Caco-2 (cell line): ENCODE measurements around the gene TNS3. TPM values are rescaled to one million over a fixed set of nuclear protein-coding genes. Genes with fewer than 3 reads are reported as not detected.

Source experiments
- BruUV-seq: library from RNA; stranded (reverse); fragments of 400-500 nt; replicated peaks from 2 replicates; lab custom pipeline; 2021; lab: Mats Ljungman, UMichigan
- CTCF ChIA-PET: fragments of 300-600 bp; sonication (Branson Sonifier 250); formaldehyde crosslinking; loops from one replicate; lab custom pipeline; 2022; ENCODE audit warnings: antibody characterized with exemption; lab: Charles Lee
- POLR2A ChIA-PET: fragments of 300-600 bp; sonication (Branson Sonifier 250); formaldehyde crosslinking; loops from one replicate; lab custom pipeline; 2022; ENCODE audit warnings: antibody characterized with exemption; lab: Charles Lee
- DNase-seq, 2 experiments: peaks; one replicate each; pipeline versions ENCODE4 v3.0.0 to v3.0.0-alpha.2; 2020 to 2022
- H3K27me3 ChIP-seq: replicated peaks from 2 replicates; pipeline ENCODE4 v1.6.0; 2011; ENCODE audit warnings: low read length; ENCODE audit not compliant: control insufficient read depth, insufficient read depth
- H3K36me3 ChIP-seq: 2 replicates; pipeline ENCODE4 v1.5.1; 2011; ENCODE audit warnings: low read length; ENCODE audit not compliant: control insufficient read depth, insufficient read depth
- H3K4me1 ChIP-seq: fragments of 250-450 bp; sonication (Bioruptor Pico); 2 replicates; pipeline ENCODE4 v1.5.1; 2020; ENCODE audit warnings: mild to moderate bottlenecking
- H3K4me3 ChIP-seq: 2 replicates; pipeline ENCODE4 v1.5.1; 2011; ENCODE audit warnings: low read depth, mild to moderate bottlenecking, control low read depth, low read length
- H3K9me3 ChIP-seq: fragments of 250-450 bp; sonication (Bioruptor Pico); 2 replicates; pipeline ENCODE4 v1.5.1; 2020; ENCODE audit warnings: mild to moderate bottlenecking, moderate library complexity
- H3K27ac Mint-ChIP-seq: one replicate; pipeline ENCODE4 v1.8.0; 2022; ENCODE audit warnings: mixed read lengths; ENCODE audit not compliant: unreplicated experiment
- H3K27me3 Mint-ChIP-seq: one replicate; pipeline ENCODE4 v1.8.0; 2022; ENCODE audit warnings: mixed read lengths; ENCODE audit not compliant: insufficient read depth, unreplicated experiment
- H3K36me3 Mint-ChIP-seq: one replicate; pipeline ENCODE4 v1.8.0; 2022; ENCODE audit warnings: mild to moderate bottlenecking, mixed read lengths; ENCODE audit not compliant: insufficient read depth, unreplicated experiment
- H3K4me1 Mint-ChIP-seq: one replicate; pipeline ENCODE4 v1.8.0; 2022; ENCODE audit warnings: low read depth, mixed read lengths; ENCODE audit not compliant: unreplicated experiment
- H3K4me3 Mint-ChIP-seq: one replicate; pipeline ENCODE4 v1.8.0; 2022; ENCODE audit warnings: mild to moderate bottlenecking, moderate library complexity, mixed read lengths; ENCODE audit not compliant: unreplicated experiment
- H3K9me3 Mint-ChIP-seq: one replicate; pipeline ENCODE4 v1.8.0; 2022; ENCODE audit warnings: mixed read lengths; ENCODE audit not compliant: unreplicated experiment
- CTCF ChIP-seq, 2 experiments: fragments of 200-600 bp in 1 of 2; IDR thresholded peaks; 1 replicate in 1 of 2; 2 replicates in 1 of 2; pipeline versions ENCODE4 v1.5.1 to v1.8.0; 2011 to 2022; ENCODE audit warnings: antibody characterized with exemption in 1 of 2, control low read depth in 1 of 2, inconsistent platforms in 1 of 2, low read depth in 1 of 2, low read length in 1 of 2, mild to moderate bottlenecking in 1 of 2, moderate library complexity in 1 of 2; ENCODE audit not compliant: insufficient read depth in 1 of 2, severe bottlenecking in 1 of 2, unreplicated experiment in 1 of 2
- intact Hi-C: fragments of 100-400 bp; cut with micrococcal nuclease; formaldehyde crosslinking; loops from one replicate; pipeline ENCODE4 v1.10.0; 2022; ENCODE audit not compliant: unreplicated experiment
- total RNA-seq: library from RNA; stranded (reverse); gene quantifications from 2 replicates; pipeline ENCODE4 v1.2.3, GENCODE V29; 2022

Gene TNS3
- total RNA-seq, 1 experiment from 2014 or later: 263 TPM

- Mint-ChIP-seq H3K27ac (peak overlapping the region; percentile 80), H3K4me1 (peaks cover 18% of the 10 kb centered on the region), H3K4me3 (no peak overlapping the region), H3K36me3 (peaks cover 67% of the 10 kb centered on the region), H3K9me3 (no peaks in the 10 kb centered on the region), H3K27me3 (no peaks in the 10 kb centered on the region)
- ChIA-PET CTCF (no interaction called here), POLR2A (no interaction called here)
- Histone ChIP-seq H3K4me3 (no peak overlapping the region), H3K27me3 (no peaks in the 10 kb centered on the region), H3K36me3 (peaks cover 10% of the 10 kb centered on the region), H3K4me1 (peaks cover 62% of the 10 kb centered on the region), H3K9me3 (no peaks in the 10 kb centered on the region)
- DNase-seq: no peak
- TF ChIP-seq CTCF (IDR thresholded peaks at IDR 0.05; ENCODE audit: insufficient read depth in 1 of 2, low read depth in 1 of 2, low read length in 1 of 2, severe bottlenecking in 1 of 2, unreplicated experiment in 1 of 2): no peak
- no TSS peak for BruUV-seq
- intact Hi-C loops: no loop called here
Measured at GRCh38 chr7:47510192-47510591, 71.7 kb downstream of the TNS3 start.

GRCh38 chr7:47509571-47509970, 72.3 kb downstream of the TNS3 start:
- no TSS peak for BruUV-seq
- no peak for DNase-seq
- POLR2A ChIA-PET: no interaction called here
- H3K27me3 Mint-ChIP-seq: no peaks in the 10 kb centered on the region
- peaks cover 18% of the 10 kb centered on the region for H3K4me1 Mint-ChIP-seq
- no peak overlapping the region for H3K4me3 ChIP-seq
- TF ChIP-seq CTCF (IDR thresholded peaks at IDR 0.05; ENCODE audit: insufficient read depth in 1 of 2, low read depth in 1 of 2, low read length in 1 of 2, severe bottlenecking in 1 of 2, unreplicated experiment in 1 of 2): no peak
- no peak overlapping the region for H3K4me3 Mint-ChIP-seq
- CTCF ChIA-PET: no interaction called here
- no peaks in the 10 kb centered on the region for H3K9me3 Mint-ChIP-seq
- peak overlapping the region; percentile 80 for H3K27ac Mint-ChIP-seq
- no peaks in the 10 kb centered on the region for H3K9me3 ChIP-seq
- intact Hi-C loops: no loop called here
- H3K4me1 ChIP-seq: peaks cover 57% of the 10 kb centered on the region
- no peaks in the 10 kb centered on the region for H3K27me3 ChIP-seq
- peaks cover 10% of the 10 kb centered on the region for H3K36me3 ChIP-seq
- H3K36me3 Mint-ChIP-seq: peaks cover 73% of the 10 kb centered on the region

DNA sequence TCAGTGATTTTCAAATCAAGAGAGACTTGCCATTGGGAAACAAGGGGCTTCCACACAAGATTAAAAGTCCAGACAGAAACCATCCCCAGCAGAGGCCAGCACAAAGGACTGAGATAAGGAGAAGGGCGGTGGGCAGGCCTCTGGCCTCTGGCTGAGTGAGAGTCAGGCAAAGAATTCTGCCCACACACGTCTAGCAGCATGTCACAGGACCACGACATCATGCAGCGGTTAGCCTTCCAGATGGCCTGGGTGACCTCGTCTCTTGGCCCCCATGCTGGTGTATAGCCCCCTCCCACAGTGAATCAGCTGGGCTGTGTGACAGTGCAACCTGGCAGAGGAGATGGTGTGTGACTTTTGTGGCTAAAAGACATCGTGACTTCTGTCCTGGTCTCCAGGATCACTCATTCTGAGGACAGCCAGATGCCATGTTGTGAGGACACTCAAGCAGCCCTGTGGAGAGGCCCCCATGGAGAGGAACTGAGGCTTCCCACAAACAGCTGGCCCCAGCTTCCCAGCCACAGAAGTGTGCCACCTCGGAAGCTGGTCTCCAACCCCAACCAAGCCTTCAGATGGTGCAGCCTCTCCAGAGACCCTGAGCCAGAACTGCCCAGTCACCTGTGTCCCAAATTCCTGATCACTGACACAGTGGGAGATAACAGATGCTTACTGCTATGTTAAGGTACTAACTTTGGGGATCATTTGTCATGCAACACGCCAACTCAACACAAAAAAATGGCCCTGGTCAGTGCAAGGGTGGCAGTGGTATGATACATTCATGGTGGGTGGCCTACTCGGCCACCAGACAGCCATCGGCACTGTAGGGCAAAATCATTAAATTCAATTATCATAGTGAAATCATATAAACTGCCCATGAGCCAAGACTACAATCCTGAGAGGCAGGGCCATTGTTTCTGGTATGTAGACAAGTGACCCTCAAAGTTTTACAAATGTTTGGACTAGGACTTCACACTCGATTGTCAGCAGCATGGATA, 73.2 kb downstream of the TNS3 start:
- intact Hi-C loops: no loop called here
- Mint-ChIP-seq H3K4me3 (no peak overlapping the region), H3K9me3 (no peaks in the 10 kb centered on the region), H3K27ac (peak overlapping the region; percentile 66), H3K36me3 (peaks cover 82% of the 10 kb centered on the region), H3K4me1 (peaks cover 18% of the 10 kb centered on the region), H3K27me3 (no peaks in the 10 kb centered on the region)
- Histone ChIP-seq H3K4me3 (no peak overlapping the region), H3K9me3 (no peaks in the 10 kb centered on the region), H3K36me3 (peaks cover 12% of the 10 kb centered on the region), H3K4me1 (peaks cover 50% of the 10 kb centered on the region), H3K27me3 (no peaks in the 10 kb centered on the region)
- ChIA-PET POLR2A (no interaction called here), CTCF (no interaction called here)
- peak in 1 of 2 experiments; percentile 37 for DNase-seq
- TF ChIP-seq CTCF (IDR thresholded peaks at IDR 0.05; ENCODE audit: insufficient read depth in 1 of 2, low read depth in 1 of 2, low read length in 1 of 2, severe bottlenecking in 1 of 2, unreplicated experiment in 1 of 2): no peak
- no TSS peak for BruUV-seq
